HCT116 (cell line): ENCODE data around the gene CAMSAP1. TPM values are rescaled to one million over a fixed set of nuclear protein-coding genes. Genes with fewer than 3 reads are reported as not detected.
A peak's percentile ranks its signal among the peaks of the same experiment; 100 is the strongest.

ENCODE experiments used
- ATAC-seq: fragments of 200-7000 bp; cut with Tn5 transposase; 2 replicates; pipeline ENCODE4 v1.9.1; 2020; ENCODE audit warnings: mild to moderate bottlenecking, moderate library complexity
- BruUV-seq: library from RNA; stranded (reverse); fragments of 400-500 nt; replicated peaks from 2 replicates; lab custom pipeline; 2021; lab: Mats Ljungman, UMichigan
- CTCF ChIA-PET: fragments of 300-600 bp; sonication (Branson Sonifier 250); formaldehyde crosslinking; loops from one replicate; lab custom pipeline; 2021; ENCODE audit warnings: antibody characterized with exemption; lab: Charles Lee
- POLR2A ChIA-PET: fragments of 300-600, 350-600 bp; sonication (Branson Sonifier 250); formaldehyde crosslinking; loops from one replicate; lab custom pipeline; 2021; ENCODE audit warnings: antibody characterized with exemption; lab: Charles Lee
- RAD21 ChIA-PET, 2 experiments: fragments of 300-600 bp; sonication (Branson Sonifier 250); formaldehyde crosslinking; loops; one replicate each; lab custom pipeline; 2023; ENCODE audit warnings: low total read pairs in 2 of 2; ENCODE audit not compliant: uncharacterized antibody in 2 of 2, unreplicated experiment in 2 of 2, low non-redundant PET in 1 of 2; lab: Charles Lee
- DNase-seq: peaks from one replicate; pipeline ENCODE4 v3.0.0-alpha.2; 2010; ENCODE audit warnings: low read depth, low spot score
- H2AFZ ChIP-seq: fragments of 200-600 bp; shearing (Covaris generic), sonication (generic); 2 replicates; pipeline ENCODE4 v1.6.1; 2017; ENCODE audit warnings: low read depth, mixed run types, mixed read lengths, antibody characterized with exemption, low read length; ENCODE audit not compliant: poor library complexity, severe bottlenecking
- H3K27ac ChIP-seq: 2 replicates; pipeline ENCODE4 v1.5.1; 2012; ENCODE audit warnings: low read depth, low read length
- H3K27me3 ChIP-seq: fragments of 200-600 bp; sonication (generic); 2 replicates; pipeline ENCODE4 v1.6.1; 2016; ENCODE audit warnings: mixed run types, low read length, mixed read lengths; ENCODE audit not compliant: insufficient read depth
- H3K36me3 ChIP-seq, 2 experiments: fragments of 200-500 bp in 1 of 2; fragments of 200-600 bp in 1 of 2; sonication (Bioruptor generic) in 1 of 2; sonication (generic) in 1 of 2; 2 replicates each; pipeline versions ENCODE4 v1.5.1 to v1.6.1; 2014 to 2016; ENCODE audit warnings: low read length in 2 of 2, inconsistent platforms in 1 of 2, mixed read lengths in 1 of 2, mixed run types in 1 of 2; ENCODE audit not compliant: insufficient read depth in 2 of 2, control insufficient read depth in 1 of 2
- H3K4me1 ChIP-seq, 2 experiments: fragments of 200-600 bp in 1 of 2; sonication (generic) in 1 of 2; 2 replicates each; pipeline versions ENCODE4 v1.5.1 to v1.6.1; 2012 to 2017; ENCODE audit warnings: low read length in 2 of 2, inconsistent platforms in 1 of 2, mild to moderate bottlenecking in 1 of 2, mixed read lengths in 1 of 2, mixed run types in 1 of 2, moderate library complexity in 1 of 2; ENCODE audit not compliant: insufficient read depth in 2 of 2, control insufficient read depth in 1 of 2
- H3K4me2 ChIP-seq: fragments of 200-600 bp; sonication (generic); 2 replicates; pipeline ENCODE4 v1.6.1; 2017; ENCODE audit warnings: mixed run types, low read length, mixed read lengths
- H3K4me3 ChIP-seq, 2 experiments: fragments of 200-600 bp in 1 of 2; sonication (generic) in 1 of 2; replicated peaks in 1 of 2; 2 replicates each; pipeline ENCODE4 v1.5.1; 2011 to 2016; ENCODE audit warnings: low read length in 2 of 2, control low read depth in 1 of 2, low read depth in 1 of 2, mild to moderate bottlenecking in 1 of 2, mixed read lengths in 1 of 2, mixed run types in 1 of 2
- H3K79me2 ChIP-seq: fragments of 200-600 bp; sonication (generic); 2 replicates; pipeline ENCODE4 v1.6.1; 2017; ENCODE audit warnings: mild to moderate bottlenecking, mixed run types, low read length, moderate library complexity, mixed read lengths; ENCODE audit not compliant: insufficient read depth
- H3K9ac ChIP-seq: fragments of 200-600 bp; sonication (generic); 2 replicates; pipeline ENCODE4 v1.6.1; 2016; ENCODE audit warnings: low read length, mixed read lengths
- H3K9me2 ChIP-seq: fragments of 200-600 bp; sonication (generic), shearing (Covaris generic); 2 replicates; pipeline ENCODE4 v1.6.1; 2017; ENCODE audit warnings: mixed run types, mild to moderate bottlenecking, moderate library complexity; ENCODE audit not compliant: insufficient read depth
- H3K9me3 ChIP-seq, 2 experiments: fragments of 200-500 bp in 1 of 2; fragments of 200-600 bp in 1 of 2; sonication (Bioruptor generic) in 1 of 2; sonication (generic) in 1 of 2; 2 replicates each; pipeline ENCODE4 v1.6.1; 2014 to 2017; ENCODE audit warnings: low read length in 2 of 2, mixed read lengths in 2 of 2, inconsistent platforms in 1 of 2, low read depth in 1 of 2, mild to moderate bottlenecking in 1 of 2, mixed run types in 1 of 2, moderate library complexity in 1 of 2; ENCODE audit not compliant: control insufficient read depth in 1 of 2, insufficient read depth in 1 of 2
- H4K20me1 ChIP-seq: fragments of 200-600 bp; sonication (generic), shearing (Covaris generic); 2 replicates; pipeline ENCODE4 v1.6.1; 2017; ENCODE audit warnings: mixed run types, mild to moderate bottlenecking, moderate library complexity; ENCODE audit not compliant: insufficient read depth
- ATF3 ChIP-seq: IDR thresholded peaks from 2 replicates; pipeline ENCODE4 v1.6.1; 2012
- CBX3 ChIP-seq: IDR thresholded peaks from 2 replicates; pipeline ENCODE4 v1.6.1; 2012; ENCODE audit warnings: low read depth
- CTCF ChIP-seq, 3 experiments: fragments of 200-600 bp in 1 of 3; sonication (generic) in 1 of 3; IDR thresholded peaks in 2 of 3; conservative IDR thresholded peaks in 1 of 3; 2 replicates each; pipeline ENCODE4 v1.5.1; 2012 to 2017; ENCODE audit warnings: low read depth in 2 of 3, low read length in 2 of 3, antibody characterized with exemption in 1 of 3, borderline replicate concordance in 1 of 3, control low read depth in 1 of 3, mild to moderate bottlenecking in 1 of 3, mixed read lengths in 1 of 3, mixed run types in 1 of 3, moderate library complexity in 1 of 3; ENCODE audit not compliant: insufficient read depth in 1 of 3
- EZH2phosphoT487 ChIP-seq: fragments of 200-600 bp; IDR thresholded peaks from 2 replicates; pipeline ENCODE4 v1.6.1; 2018; ENCODE audit warnings: antibody characterized with exemption, borderline replicate concordance
- POLR2A ChIP-seq: IDR thresholded peaks from 2 replicates; pipeline ENCODE4 v1.7.0; 2011; ENCODE audit warnings: borderline replicate concordance; ENCODE audit not compliant: insufficient read depth, insufficient read length; ENCODE audit errors: extremely low read depth
- RAD21 ChIP-seq: IDR thresholded peaks from 2 replicates; pipeline ENCODE4 v1.6.1; 2012; ENCODE audit warnings: low read depth, mild to moderate bottlenecking
- SIN3A ChIP-seq: IDR thresholded peaks from 2 replicates; pipeline ENCODE4 v1.6.1; 2012; ENCODE audit warnings: low read depth
- SRF ChIP-seq: IDR thresholded peaks from 2 replicates; pipeline ENCODE4 v1.6.1; 2012; ENCODE audit warnings: low read depth
- ZFX ChIP-seq: fragments of 450-650 bp; IDR thresholded peaks from 2 replicates; pipeline ENCODE4 v1.6.1; 2017
- ZNF274 ChIP-seq: fragments of 200-500 bp; sonication (Bioruptor generic); IDR thresholded peaks from 2 replicates; pipeline ENCODE4 v1.6.1; 2014; ENCODE audit warnings: mild to moderate bottlenecking, low read depth, low read length, inconsistent platforms
- intact Hi-C: fragments of 100-400 bp; cut with micrococcal nuclease; formaldehyde crosslinking; loops from 2 replicates; pipeline ENCODE4 v1.10.0; 2022
- total RNA-seq: library from RNA; stranded (reverse); gene quantifications from one replicate; pipeline ENCODE4 v1.2.1, GENCODE V29; 2021; ENCODE audit not compliant: unreplicated experiment

The CAMSAP1 gene
- total RNA-seq, 1 experiment from 2014 or later, result 33.1 TPM

GRCh38 chr9:135819905-135820304 lies 87.4 kb downstream of the CAMSAP1 start:
- Histone ChIP-seq H3K9me3 (no peaks in the 10 kb centered on the region), H3K36me3 (peaks cover 47 to 57% of the 10 kb centered on the region in 2 experiments), H3K27ac (no peak overlapping the region), H2AFZ (no peak overlapping the region), H3K9me2 (no peaks in the 10 kb centered on the region), H3K9ac (no peak overlapping the region), H3K4me3 (no peak overlapping the region), H3K27me3 (no peaks in the 10 kb centered on the region), H3K4me1 (no peaks in the 10 kb centered on the region), H3K4me2 (no peak overlapping the region), H3K79me2 (peaks cover 4% of the 10 kb centered on the region; the same call in 1 of the 2 replicates), H4K20me1 (no peaks in the 10 kb centered on the region)
- peak; percentile 75 for ATAC-seq
- BruUV-seq, result no TSS peak
- no peak for DNase-seq
- POLR2A ChIA-PET, result no interaction called here
- TF ChIP-seq SRF (no peak), RAD21 (peak; percentile 28), POLR2A (no peak), CTCF (IDR thresholded peaks at IDR 0.05 in 2 of 3, conservative IDR thresholded peaks at IDR 0.05 in 1 of 3; ENCODE audit: borderline replicate concordance in 1 of 3, insufficient read depth in 1 of 3, low read depth in 2 of 3, low read length in 2 of 3) (peak; percentile 7 to 53 (median 53); a peak in 4 of 6 replicates)
- intact Hi-C loops, result no loop called here
- CTCF ChIA-PET, result no interaction called here
- RAD21 ChIA-PET, result interaction anchor here in 1 of 2 experiments (0.7 kb wide), 1 partner anchor 85 kb away, joined by 4 read pairs; no protein-coding TSS in a partner anchor

DNA sequence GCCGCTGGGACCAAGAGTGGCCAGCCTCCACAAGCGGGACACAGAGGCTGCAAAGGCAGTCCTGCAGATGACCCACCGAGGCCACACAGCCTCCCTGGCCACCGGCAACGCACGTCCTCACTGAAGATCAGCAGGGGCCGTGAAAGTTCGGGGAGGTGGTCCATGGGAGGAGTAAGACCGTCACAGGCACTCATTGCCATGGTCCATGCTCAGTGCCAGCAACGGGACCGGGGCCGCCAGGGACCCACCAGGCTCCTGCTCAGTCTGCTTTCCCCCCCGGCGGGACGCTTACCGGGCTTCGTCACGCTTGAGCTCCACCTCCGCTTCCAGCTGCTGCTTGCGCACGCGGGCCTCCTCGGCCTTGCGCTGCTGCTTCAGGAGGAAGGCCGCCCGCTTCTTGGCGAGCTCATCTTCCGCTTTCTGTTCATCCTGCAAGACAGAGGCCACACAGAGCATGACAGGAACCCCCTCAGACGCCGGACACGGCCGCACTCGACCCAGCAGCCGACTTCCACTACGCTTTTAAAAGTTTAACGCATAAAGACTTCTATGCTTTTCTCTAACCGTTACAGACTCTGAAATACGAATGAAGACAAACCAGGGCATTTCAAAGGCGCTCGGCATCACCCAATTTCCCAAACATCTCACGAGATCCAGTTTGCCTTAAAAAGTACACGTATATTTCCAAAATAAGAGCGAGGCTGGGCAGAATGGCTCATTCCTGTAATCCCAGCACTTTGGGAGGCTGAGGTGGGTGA lies 88.4 kb downstream of the CAMSAP1 start:
- Histone ChIP-seq H3K4me3 (no peak overlapping the region), H3K9me3 (no peaks in the 10 kb centered on the region), H3K79me2 (peaks cover 4% of the 10 kb centered on the region; the same call in 1 of the 2 replicates), H2AFZ (no peak overlapping the region), H3K9ac (no peak overlapping the region), H3K27me3 (no peaks in the 10 kb centered on the region), H4K20me1 (no peaks in the 10 kb centered on the region), H3K27ac (no peak overlapping the region), H3K4me2 (no peak overlapping the region), H3K4me1 (no peaks in the 10 kb centered on the region), H3K36me3 (peaks cover 50 to 63% of the 10 kb centered on the region in 2 experiments), H3K9me2 (no peaks in the 10 kb centered on the region)
- CTCF ChIA-PET, result no interaction called here
- no TSS peak for BruUV-seq
- ATAC-seq, result no peak
- intact Hi-C loops, result no loop called here
- POLR2A ChIA-PET, result no interaction called here
- DNase-seq, result no peak
- RAD21 ChIA-PET, result no interaction called here
- no peak for TF ChIP-seq CTCF (IDR thresholded peaks at IDR 0.05 in 2 of 3, conservative IDR thresholded peaks at IDR 0.05 in 1 of 3; ENCODE audit: borderline replicate concordance in 1 of 3, insufficient read depth in 1 of 3, low read depth in 2 of 3, low read length in 2 of 3)
- no peak for TF ChIP-seq CBX3
- no peak for TF ChIP-seq ZFX
- no peak for TF ChIP-seq RAD21
- no peak for TF ChIP-seq EZH2phosphoT487
- no peak for TF ChIP-seq ZNF274
- no peak for TF ChIP-seq SIN3A
- no peak for TF ChIP-seq ATF3
